ENCODE results near the gene CARMIL3. TPM values are rescaled to one million over a fixed set of nuclear protein-coding genes. Genes with fewer than 3 reads are reported as not detected.
"Not testable (repeated sequence)": the region's sequence is repeated elsewhere in the genome, so short reads cannot be mapped to it uniquely, and the experiment has no call there.

Gene CARMIL3
- total and polyA plus RNA-seq, 2 of the 4 experiments (the other 2 are of a cell fraction), result under 0.01 TPM; not detected in 1

DNA sequence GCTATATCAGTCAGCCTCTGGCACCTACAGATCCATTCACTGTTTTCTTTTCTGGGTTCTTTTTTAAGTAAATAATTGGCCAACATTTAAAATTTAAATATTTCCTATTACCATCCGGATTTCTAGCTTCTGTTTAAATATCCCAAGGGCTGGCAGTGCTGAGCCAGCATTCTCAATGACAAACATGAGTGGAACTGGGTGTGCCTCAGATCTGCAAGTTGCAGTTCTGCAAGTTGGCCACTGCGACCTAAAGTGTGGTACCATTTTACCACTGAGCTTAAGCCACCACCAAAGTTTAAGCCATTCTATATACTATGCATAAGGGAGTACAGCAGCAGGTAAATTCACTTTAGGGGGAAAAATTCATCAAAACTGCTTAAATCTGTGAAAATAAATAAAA, 31.9 kb upstream of the CARMIL3 start:
- intact Hi-C loops (cut with micrococcal nuclease); POLR2A ChIA-PET (ENCODE audit: unreplicated experiment): not testable (repeated sequence)
- ATAC-seq (ENCODE audit: low read depth), result 0 out of 2 replicates have a peak, but pooled peaks have one; percentile 27

DNA sequence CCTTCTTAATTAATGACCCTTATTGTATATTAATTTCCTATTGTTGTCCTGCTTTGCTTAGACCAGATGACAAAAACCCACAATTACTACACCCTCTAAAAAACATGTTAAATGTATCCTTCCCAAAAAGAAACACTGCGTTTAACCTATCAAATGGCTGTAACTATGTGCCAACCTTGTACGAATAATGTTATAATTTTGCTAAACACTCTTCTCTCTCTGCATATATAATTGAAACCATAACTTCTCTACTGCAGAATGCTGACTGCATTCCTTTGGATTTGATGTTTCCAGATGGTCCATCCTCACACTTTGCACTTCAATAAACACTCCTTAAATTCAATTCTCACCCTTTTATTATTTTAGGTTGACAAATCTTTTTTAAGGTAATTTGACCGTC, 31.3 kb upstream of the CARMIL3 start:
- H3K9ac ChIP-seq (ENCODE audit: low read depth, low read length); H3K4me1 ChIP-seq (ENCODE audit: control insufficient read depth, insufficient read depth, low read length); BruUV-seq (replicated peaks); H4K5ac ChIP-seq (ENCODE audit: low read depth, low read length); H3K9me3 ChIP-seq (ENCODE audit: control insufficient read depth, insufficient read depth, low read length); H2AK9ac ChIP-seq (replicated peaks; ENCODE audit: low read depth, low read length, poor library complexity); H3K79me1 ChIP-seq (ENCODE audit: low read depth in 1 of 2, low read length in 2 of 2); H2AFZ ChIP-seq (replicated peaks; ENCODE audit: low read length, poor library complexity); H3K14ac ChIP-seq (replicated peaks; ENCODE audit: low read depth, low read length); intact Hi-C loops (cut with micrococcal nuclease); H2AK5ac ChIP-seq (ENCODE audit: low read depth, low read length); H3K9me1 ChIP-seq (ENCODE audit: insufficient read depth, low read length); H3K27ac ChIP-seq (ENCODE audit: insufficient read depth, low read length); dilution Hi-C loops (cut with HindIII; ENCODE audit: low sequenced_read_pairs, unreplicated experiment); H3K4ac ChIP-seq (ENCODE audit: low read depth, low read length); H2BK5ac ChIP-seq (ENCODE audit: low read depth, low read length, poor library complexity, severe bottlenecking); CTCF ChIA-PET; DNase-seq; H3K18ac ChIP-seq (ENCODE audit: low read depth, low read length); POLR2A ChIA-PET (ENCODE audit: unreplicated experiment); H4K20me1 ChIP-seq (ENCODE audit: insufficient read depth, low read length); H3K27me3 ChIP-seq (ENCODE audit: control insufficient read depth, insufficient read depth, low read length); ATAC-seq (ENCODE audit: low read depth); H3K56ac ChIP-seq (ENCODE audit: extremely low read depth, insufficient read depth, low read length); H3K36me3 ChIP-seq (ENCODE audit: control insufficient read depth, insufficient read depth, low read length); H2BK15ac ChIP-seq (ENCODE audit: low read depth, low read length); H2BK120ac ChIP-seq (ENCODE audit: low read depth, low read length); H3K4me2 ChIP-seq (ENCODE audit: low read depth, low read length); H3K23ac ChIP-seq (ENCODE audit: low read depth, low read length); H2BK20ac ChIP-seq (ENCODE audit: low read depth, low read length); H4K91ac ChIP-seq (ENCODE audit: insufficient read depth, low read depth, low read length); H3K4me3 ChIP-seq (ENCODE audit: insufficient read depth, low read depth, low read length); H4K8ac ChIP-seq (ENCODE audit: low read depth in 2 of 2, low read length in 2 of 2); in situ Hi-C loops (cut with MboI; ENCODE audit: low sequenced_read_pairs): not testable (repeated sequence)
- no CpG with 5 or more reads among the region's 3 CpGs for WGBS, 2 experiments (ENCODE audit: extremely low coverage in 2 of 2, insufficient read length in 1 of 2)

More for the DNA sequence above, 31.9 kb upstream of the CARMIL3 start:
- H3K4ac ChIP-seq (ENCODE audit: low read depth, low read length); H3K23ac ChIP-seq (ENCODE audit: low read depth, low read length); H3K36me3 ChIP-seq (ENCODE audit: control insufficient read depth, insufficient read depth, low read length); H3K9me3 ChIP-seq (ENCODE audit: control insufficient read depth, insufficient read depth, low read length); BruUV-seq (replicated peaks); H2BK120ac ChIP-seq (ENCODE audit: low read depth, low read length); H3K4me3 ChIP-seq (ENCODE audit: insufficient read depth, low read depth, low read length); H3K27ac ChIP-seq (ENCODE audit: insufficient read depth, low read length); in situ Hi-C loops (cut with MboI; ENCODE audit: low sequenced_read_pairs); DNase-seq; H3K14ac ChIP-seq (replicated peaks; ENCODE audit: low read depth, low read length); H3K56ac ChIP-seq (ENCODE audit: extremely low read depth, insufficient read depth, low read length); H2AK5ac ChIP-seq (ENCODE audit: low read depth, low read length); H2AK9ac ChIP-seq (replicated peaks; ENCODE audit: low read depth, low read length, poor library complexity); H4K91ac ChIP-seq (ENCODE audit: insufficient read depth, low read depth, low read length); H3K9me1 ChIP-seq (ENCODE audit: insufficient read depth, low read length); H3K4me2 ChIP-seq (ENCODE audit: low read depth, low read length); H4K5ac ChIP-seq (ENCODE audit: low read depth, low read length); H3K79me1 ChIP-seq (ENCODE audit: low read depth in 1 of 2, low read length in 2 of 2); H2AFZ ChIP-seq (replicated peaks; ENCODE audit: low read length, poor library complexity); H2BK20ac ChIP-seq (ENCODE audit: low read depth, low read length); H3K18ac ChIP-seq (ENCODE audit: low read depth, low read length); H3K4me1 ChIP-seq (ENCODE audit: control insufficient read depth, insufficient read depth, low read length); H4K20me1 ChIP-seq (ENCODE audit: insufficient read depth, low read length); dilution Hi-C loops (cut with HindIII; ENCODE audit: low sequenced_read_pairs, unreplicated experiment); H2BK5ac ChIP-seq (ENCODE audit: low read depth, low read length, poor library complexity, severe bottlenecking); H4K8ac ChIP-seq (ENCODE audit: low read depth in 2 of 2, low read length in 2 of 2); H2BK15ac ChIP-seq (ENCODE audit: low read depth, low read length); H3K27me3 ChIP-seq (ENCODE audit: control insufficient read depth, insufficient read depth, low read length); CTCF ChIA-PET; H3K9ac ChIP-seq (ENCODE audit: low read depth, low read length): not testable (repeated sequence)
- WGBS, 2 experiments (ENCODE audit: extremely low coverage in 2 of 2, insufficient read length in 1 of 2), result no CpG with 5 or more reads among the region's 2 CpGs
- peak; percentile 44 for TF ChIP-seq MAFK (IDR thresholded peaks at IDR 0.05; ENCODE audit: low read depth, low read length)

All from IMR-90 (cell line).